Measurements from ENCODE around the gene KLHL2.
"Not testable (repeated sequence)": the region's sequence is repeated elsewhere in the genome, so short reads cannot be mapped to it uniquely, and the experiment has no call there.

Gene KLHL2

DNA sequence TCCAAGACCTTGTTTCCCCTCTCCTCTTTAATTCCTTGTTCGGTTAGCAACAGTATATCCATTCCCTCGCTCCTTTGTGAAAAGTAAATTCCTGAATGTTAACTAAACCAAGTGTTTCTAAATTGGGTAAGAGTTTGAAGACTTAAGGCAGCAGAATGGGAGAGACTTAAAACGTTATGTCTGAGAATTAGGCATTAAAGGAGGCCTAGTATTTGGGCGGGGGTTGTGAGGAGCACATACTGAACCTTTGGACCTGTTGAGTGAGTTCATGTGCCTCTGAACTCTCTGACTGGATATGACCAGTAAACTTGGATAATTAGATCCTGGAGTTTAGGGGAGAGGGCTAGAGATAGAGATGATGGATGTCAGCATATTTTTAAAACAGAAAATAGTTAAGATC is 121.3 kb downstream of the KLHL2 start:
- peak; percentile 67 for DNase-seq (ENCODE audit: low spot score)

DNA sequence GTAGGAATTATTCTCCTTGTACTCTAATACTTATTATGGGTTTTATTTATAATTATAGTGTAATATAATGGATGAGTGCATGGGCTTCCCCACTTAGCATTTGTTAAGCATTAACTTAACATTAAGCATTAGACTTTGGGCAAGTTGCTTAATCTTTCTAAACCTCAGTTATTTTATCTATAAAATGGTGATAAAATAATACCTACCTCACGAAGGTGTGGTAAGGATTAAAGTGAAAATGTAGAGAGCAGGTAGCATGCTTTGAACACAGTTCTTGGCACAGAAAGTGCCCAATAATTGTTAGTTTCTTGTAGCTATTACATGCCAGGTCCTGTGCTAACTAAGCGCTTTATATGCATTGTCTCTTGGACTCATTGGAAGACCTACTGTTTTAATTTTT is 122.7 kb downstream of the KLHL2 start:
- no peak for DNase-seq (ENCODE audit: low spot score)

DNA sequence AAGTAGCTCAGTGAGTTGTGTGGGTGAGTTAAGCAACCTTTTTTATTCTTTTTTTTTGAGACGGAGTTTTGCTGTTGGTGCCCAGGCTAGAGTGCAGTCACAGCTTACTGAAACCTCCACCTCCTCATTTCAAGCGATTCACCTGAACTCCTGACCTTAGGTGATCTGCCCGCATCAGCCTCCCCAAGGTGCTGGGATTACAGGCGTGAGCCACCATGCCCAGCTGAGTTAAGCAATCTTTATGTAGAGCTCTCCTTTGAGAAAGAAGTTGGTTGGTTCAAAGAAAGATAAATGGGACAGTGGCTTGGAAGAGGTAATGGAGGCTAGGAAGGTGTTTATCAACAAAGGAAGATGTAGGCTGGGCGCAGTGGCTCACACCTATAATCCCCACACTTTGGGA is 123.3 kb downstream of the KLHL2 start:
- no peak for DNase-seq (ENCODE audit: low spot score)

DNA sequence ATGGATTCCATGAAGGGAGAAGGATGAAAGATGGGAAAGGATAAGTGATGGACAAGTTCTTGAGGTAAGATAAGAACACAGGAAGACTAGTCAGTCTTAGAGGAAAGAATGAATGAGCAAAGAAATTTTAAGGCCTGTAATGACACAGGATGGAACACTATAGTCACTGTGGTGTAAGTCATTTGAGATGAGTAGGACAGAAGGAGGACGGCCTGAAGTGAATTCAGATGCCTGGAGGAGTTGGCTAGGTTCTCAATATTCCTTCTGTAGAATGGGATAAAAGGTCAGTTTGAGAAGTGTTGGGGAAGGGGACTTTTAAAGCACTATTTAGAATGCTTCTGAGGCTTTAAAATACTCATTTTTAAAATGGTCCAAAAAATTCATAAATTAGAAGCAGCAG is 124.0 kb downstream of the KLHL2 start:
- peak; percentile 74 for DNase-seq (ENCODE audit: low spot score)

DNA sequence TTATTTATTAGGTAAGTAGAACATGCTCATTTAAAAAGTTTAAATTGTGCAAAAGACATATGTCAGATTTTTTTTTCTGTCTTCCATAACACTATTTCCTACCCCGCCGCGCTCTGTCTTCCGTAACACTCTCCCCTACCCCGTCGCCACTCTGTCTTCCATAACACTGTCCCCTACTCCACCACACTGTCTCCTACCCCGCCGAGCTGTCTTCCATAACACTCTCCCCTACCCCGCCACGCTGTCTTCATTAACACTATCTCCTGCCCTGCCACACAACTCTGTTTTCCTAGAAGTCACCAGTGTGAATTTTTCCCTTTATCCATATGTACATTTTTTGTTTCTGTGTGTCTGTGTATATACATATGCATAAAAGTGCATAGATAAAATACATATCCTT is 124.5 kb downstream of the KLHL2 start:
- DNase-seq (ENCODE audit: low spot score): no peak

DNA sequence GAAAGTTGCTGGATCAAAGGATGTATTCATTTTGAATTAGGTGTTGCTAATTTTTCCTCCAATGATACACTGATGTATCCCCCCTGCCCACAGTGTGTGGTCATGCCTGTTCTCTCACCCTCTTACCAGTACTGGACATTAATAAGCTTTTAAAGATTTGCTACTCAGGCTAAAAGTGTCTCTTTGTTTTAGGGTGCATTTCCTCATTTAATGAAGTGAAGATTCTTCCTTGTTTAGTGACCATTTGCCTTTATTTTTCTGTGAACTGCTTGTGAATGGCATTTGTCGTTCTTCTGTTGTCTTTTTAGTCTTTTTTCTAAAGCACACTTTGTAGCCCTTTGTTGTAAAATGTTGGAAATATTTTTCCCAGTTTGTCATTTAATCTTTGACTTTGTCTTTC is 125.1 kb downstream of the KLHL2 start:
- DNase-seq (ENCODE audit: low spot score): no peak

DNA sequence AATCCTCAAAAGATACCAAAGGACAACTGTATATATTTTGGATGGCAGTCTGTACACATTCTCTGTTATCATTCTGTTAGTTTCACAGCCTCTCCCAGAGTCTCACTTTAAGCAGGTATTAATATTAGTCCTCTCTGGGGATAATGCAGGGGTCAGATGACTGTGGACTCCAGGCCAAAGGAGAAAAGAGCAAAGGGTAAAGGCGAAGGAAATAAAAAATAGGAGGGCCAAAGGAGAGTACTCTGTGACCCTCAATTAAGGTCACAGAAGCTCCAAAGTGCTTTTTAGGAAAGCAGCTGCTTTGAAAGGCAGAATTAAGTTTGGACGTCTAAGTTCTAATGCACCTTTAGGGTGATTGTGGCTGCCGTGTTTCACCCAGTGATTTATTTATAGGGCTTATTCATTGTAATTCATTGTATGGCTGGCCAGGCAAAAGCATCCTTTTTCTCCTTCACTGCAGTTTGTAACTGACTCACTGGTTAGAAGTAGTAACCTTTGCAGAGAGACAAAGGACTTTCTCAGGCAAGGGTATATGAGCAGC is 127.9 kb downstream of the KLHL2 start:
- DNase-seq (ENCODE audit: low spot score): no peak

DNA sequence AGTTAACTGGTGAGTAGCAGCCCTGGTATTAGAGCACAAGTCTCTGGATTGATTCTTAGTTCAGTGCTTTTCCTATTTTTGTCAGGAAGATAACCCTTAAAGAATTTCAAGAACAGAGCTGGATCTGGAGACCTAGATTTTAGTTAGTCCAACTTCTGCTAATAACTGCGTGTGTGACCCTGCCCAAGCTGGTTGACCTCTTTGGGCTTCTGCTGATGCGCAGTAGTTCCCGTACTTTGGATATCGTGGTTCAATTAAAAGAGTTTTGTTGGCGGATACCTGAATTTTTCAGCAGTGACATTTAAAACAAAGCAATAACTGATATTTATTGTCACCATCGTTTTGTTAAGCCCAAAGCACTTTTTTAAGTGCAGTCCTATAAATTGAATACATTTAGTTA is 129.4 kb downstream of the KLHL2 start:
- no peak for DNase-seq (ENCODE audit: low spot score)

DNA sequence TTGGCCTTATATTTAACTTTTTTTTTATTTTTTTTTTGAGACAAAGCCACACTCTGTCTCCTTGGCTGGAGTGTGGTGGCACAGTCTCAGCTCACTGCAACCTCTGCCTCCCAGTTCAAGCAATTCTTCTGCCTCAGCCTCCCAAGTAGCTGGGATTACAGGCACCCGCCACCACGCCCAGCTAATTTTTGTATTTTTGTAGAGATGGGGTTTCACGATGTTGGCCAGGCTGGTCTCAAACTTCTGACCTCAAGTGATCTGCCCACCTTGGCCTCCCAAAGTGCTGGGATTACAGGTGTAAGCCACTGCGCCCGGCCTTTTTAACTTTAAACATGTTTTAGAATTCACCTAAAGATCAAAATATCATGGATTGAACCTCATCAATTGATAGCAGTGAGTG is 135.0 kb downstream of the KLHL2 start:
- not testable (repeated sequence) for DNase-seq (ENCODE audit: low spot score)

DNA sequence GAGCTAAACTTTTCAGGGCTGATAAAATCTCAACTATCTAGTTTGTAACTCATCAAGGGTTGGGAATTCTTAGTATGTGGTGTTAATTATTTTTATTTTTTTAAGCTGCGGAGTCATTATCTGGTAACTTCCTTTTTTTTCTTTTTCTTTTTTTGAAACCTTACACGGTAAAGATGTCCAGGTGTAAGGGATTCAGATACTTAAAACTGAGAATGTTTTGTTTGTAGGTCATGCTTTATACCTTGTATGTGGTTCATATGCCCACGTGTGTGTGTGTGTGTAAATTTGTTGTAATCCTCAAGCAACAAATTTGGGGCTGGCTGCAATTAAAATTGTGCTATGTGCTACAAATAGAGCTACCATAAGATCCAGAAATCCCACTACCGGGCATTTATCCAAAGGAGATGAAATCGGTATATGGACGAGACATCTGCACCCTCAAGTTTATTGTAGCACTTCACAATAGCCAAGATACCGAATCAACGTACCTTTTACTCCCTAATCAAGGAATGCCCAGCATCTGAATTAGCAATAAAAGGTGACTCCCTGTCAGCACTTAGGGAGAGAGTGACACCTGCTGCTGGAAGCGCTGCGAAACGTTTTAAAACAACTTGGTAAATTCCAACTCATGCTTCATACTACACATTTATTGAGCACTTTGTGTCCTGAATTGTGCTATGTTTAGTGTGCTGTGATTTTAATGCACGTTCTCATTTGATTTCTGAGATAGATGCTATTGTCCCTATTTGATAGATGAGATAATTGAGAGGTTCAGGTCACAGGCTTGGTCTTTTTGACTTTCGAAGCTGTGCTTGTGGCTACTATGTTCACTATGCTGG is 136.2 kb downstream of the KLHL2 start:
- peak; percentile 23 for DNase-seq (ENCODE audit: low spot score)

DNA sequence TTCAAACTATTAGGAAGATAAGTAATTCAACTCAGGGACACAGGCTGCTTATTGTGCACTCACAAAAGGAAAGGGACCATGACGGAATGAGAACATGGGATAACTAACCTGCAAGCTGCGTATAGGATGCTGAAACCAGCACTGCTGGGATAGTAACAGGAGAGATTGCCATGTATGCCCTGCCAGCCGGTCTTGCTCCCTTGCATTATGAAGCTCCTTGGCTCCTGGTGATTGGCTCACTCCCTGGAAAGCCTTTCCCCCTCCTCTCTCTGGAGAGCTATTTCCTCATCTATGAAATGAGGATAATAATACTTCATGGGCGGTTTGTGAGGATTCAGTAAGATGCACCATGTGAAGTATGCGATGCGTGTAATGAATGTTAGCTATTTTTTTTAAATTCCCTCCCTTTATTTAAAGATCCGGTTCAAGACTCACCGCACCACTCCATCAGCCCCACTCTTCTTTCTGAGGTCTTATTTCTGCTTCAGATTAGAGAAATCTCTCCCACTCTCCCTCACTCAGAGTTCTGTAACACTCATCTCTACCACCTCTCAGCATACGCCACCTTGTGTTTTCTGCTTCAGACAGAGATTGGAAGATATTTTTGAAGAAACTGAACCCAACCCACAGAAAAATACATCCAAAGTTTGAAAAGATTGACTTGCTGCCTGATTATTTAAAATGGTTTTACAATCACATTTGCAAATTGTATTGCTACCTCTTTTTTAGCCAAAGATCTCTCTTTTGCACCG is 138.5 kb downstream of the KLHL2 start:
- DNase-seq (ENCODE audit: low spot score): no peak

DNA sequence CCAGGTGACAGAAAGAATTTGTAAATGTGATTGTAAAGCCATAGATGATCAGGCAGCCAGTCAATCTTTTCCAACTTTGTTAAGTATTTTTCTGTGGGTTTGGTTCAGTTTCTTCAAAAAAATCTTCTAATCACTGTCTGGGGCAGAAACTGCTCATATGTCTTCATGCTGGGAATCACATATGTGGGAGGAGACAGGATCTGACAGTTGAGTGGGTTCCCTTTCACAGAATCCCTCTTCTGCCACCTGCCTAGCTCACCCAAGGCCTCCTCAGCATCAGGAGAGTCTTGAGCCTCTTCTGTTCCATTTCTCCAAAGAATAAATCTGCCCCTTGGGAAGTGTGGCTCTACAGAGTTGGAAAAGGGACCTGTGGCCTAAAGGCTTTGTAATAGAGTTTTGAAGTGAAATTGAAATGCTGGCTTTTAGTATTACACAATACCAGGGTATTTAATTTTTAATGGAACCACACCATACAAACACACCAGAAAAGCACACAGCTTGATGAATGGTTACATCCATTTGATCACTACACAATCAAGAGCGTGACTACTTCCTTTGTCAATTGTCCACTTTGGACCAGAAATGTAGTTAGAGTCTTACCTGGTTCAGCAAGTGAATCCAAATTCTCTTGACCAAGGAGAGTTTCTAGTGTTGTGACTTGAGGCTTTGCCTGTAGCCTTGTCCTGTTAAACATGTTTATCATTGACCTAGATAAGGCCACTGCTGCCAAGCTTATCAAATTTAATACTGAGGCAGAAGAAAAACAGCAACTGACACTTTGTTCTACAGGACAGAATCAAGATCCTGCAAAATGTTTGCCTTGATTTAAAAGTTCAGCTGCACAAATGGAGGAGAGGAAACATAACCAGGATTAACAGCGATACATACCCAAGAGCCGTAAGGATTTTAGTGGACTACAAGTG is 140.5 kb downstream of the KLHL2 start:
- no peak for DNase-seq (ENCODE audit: low spot score)

DNA sequence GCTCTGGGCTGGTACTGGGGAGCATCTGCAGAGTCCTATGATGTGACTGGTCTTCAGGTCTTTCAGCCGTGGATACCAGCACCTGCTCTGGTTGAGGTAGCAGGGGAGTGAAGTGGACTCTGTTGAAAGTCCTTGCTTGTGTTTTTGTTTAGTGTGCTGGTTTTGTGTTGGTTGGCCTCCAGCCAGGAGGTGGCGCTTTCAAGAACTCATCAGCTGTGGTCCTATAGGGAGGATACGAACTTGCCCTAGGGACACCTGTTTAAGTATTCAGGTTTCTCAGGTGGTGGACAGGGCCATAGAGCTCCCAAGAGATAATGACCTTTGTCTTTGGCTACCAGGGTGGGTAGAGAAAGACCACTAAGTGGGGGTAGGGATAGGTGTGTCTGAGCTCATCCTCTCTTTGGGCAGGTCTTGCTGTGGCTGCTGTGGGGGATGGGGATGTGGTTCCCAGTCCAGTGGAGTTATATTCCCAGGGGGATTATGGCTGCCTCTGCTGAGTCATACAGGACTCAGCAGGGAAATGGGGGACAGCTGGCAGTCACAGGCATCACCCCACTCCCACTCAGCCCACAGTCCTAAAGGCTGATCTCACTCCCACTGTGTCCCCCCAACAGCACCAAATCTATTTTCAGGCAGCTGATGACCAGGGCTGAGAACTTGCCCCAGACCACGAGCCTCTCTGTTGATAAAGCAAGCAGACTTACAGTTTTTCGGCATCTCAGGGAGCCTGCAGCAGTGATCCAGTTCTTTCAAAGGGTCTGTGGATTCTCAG is 144.2 kb downstream of the KLHL2 start:
- no peak for DNase-seq (ENCODE audit: low spot score)

DNA sequence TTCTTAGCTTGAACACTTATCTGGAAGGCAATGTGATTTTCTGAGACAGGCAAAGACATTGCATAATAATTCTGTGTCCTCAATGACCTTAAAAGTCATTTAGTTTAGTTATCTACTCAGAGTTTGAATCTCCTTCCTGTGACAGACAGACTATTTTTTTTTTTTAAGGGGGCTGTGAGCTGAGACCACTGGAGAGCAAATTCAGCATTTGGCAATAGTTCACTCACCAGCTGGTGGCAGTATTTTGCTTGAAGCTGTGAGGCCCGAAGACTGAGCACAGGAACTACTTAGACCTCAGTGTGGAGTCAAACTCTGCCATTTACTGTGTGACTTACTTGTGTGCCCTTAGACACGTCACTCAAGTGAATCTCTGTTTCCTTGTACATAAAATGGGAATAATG is 148.5 kb downstream of the KLHL2 start:
- peak; percentile 65 for DNase-seq (ENCODE audit: low spot score)

DNA sequence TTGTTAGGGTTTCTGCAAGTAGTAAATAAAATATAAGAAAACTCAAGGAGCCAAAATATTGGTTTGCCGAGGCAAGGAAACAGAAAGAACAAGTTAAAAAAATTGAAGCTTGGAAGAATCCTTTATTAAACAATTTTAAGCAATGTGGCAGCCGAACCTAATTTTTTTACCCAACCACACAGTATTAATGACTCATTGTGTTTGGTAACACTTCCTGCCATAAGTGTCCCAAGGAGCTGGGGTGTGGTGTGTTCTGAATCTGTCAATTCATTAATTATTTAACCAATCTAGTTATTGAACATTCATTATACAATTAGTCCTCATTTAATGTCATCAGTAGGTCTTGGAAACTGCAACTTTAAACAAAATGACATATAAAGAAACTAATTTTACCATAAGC is 152.1 kb downstream of the KLHL2 start:
- no peak for DNase-seq (ENCODE audit: low spot score)

DNA sequence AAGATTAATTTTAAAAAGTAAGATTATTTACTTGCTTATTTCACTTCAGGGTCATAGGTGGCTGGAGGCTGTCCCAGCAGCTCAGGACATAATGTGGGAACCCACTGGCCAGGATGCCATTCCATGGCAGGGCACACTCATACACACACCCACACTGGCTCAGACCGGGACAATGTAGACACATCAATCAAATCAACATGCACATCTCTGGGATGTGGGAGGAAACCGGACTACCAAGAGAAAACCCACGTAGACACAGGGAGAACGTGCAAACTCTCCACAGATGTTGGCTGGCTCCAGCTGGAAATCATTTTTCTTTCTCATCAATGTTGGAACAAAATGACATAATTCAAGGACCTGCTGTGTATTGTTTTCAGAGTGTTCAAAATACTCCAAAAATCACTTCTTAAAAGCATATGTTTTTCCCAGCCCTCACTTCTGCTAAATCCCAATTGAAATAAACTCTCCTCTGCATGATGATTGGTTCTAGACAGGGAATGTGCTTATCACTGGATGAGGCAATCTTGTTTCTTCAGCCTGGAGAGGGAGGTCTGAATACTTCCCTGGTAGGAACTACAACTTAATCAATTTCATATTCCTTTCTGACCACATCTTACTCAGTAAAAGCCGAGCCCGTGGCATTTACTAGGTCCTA is 152.8 kb downstream of the KLHL2 start:
- no peak for DNase-seq (ENCODE audit: low spot score)

DNA sequence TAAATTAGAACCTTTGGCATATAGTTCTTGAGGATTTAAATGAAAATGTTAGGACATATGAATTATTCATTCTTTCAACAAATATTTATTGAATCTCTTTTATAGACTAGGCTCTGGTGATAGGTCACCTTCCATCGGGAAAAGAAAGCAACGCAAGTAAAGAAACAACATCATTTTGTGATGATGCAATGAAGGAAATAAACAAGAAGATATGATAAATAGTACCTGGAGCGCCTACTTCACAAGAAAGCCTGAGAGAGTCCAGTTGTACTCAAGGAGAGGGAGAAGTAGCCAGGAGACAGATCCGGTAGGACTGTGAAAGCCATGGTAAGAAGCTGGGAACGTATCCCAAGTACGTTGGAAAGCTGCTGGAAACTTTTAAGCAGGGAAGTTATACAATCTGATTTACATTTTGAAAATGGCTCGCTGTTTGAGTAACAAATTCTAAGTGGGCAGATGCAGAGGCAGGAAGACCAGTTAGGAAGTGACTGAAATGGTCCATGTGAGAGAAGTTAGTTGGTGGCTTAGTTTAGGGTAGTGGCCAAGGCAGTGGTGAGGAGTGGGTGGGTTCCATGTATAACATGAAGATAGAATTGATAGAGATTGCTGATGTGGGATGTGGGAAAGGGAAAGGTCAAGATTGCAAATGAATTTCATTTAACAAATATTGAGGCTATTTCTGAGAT is 153.8 kb downstream of the KLHL2 start:
- no peak for DNase-seq (ENCODE audit: low spot score)

DNA sequence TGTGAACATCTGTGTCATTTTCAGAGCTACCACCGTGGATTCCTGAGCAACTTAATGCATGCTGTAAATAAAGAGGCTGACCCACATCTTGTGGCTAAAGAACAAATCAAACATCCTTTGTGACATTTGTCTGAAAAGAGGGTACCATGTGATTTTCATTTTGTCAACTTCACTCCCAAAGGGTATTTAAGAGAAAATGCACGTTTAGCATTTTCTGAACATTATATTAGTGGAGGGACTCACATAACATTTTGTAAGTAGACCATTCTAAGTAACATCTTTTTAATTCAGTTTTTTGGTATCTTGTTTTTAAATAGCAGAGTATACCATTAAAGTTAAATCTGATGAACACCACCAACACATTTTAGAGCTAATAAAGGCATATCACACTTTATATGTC is 154.4 kb downstream of the KLHL2 start:
- no peak for DNase-seq (ENCODE audit: low spot score)

DNA sequence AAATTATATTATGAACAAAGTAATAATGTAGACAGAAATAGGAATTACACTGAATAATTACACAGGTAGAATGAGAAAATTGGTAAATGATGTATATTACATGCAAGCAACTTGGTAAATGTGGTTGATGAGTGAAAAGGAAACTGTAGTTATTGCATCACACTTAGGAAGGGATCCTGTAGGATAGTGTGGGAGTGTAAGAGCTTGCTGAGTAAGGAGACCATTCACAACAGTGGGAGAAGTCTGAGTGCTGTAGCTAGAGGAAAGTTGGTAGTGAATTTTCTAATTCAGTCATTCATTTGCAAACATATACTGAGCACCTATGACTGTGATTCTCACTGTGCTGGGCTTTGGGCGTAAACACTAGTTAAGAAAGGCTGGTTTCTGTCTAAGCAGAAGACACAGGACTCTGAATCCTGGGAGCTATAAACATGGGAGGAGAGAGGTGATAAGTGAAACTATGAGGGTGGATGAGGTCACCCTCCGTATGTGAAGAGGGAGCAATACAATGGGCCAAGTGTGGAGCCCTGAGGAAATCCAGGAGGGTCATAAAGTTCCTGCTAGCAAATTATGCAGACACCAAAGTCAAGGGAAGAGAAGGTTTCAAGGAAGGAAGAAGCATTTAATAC is 157.2 kb downstream of the KLHL2 start:
- no peak for DNase-seq (ENCODE audit: low spot score)

DNA sequence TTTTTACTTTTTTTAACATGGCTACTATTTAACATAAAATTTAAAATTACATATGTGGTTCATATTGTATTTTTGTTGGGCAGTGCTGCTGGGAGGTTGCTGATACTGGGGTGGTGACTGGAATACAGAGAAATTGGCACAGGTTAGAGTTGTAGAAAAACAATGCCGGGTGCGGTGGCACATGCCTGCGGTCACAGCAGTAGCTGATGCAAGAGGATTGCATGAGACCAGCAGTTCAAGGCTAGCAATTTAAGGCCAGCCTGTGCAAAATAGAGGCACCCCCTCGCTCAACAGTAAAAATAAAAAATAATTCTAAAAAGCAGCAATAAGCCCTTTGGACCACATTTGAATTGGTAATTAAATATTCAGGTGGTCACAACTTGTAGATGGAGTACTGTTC is 159.7 kb downstream of the KLHL2 start:
- no peak for DNase-seq (ENCODE audit: low spot score)
